Nephron (organoid): Measurements from ENCODE around the gene FRMD6.

ENCODE experiments used
- H3K27ac Mint-ChIP-seq, 3 experiments: 2 replicates each; pipeline ENCODE4 v1.8.0; 2020; ENCODE audit warnings: mixed read lengths in 3 of 3, mild to moderate bottlenecking in 2 of 3, moderate library complexity in 1 of 3
- H3K27me3 Mint-ChIP-seq: 2 replicates; pipeline ENCODE4 v1.8.0; 2021; ENCODE audit warnings: low read depth, mild to moderate bottlenecking, moderate library complexity, mixed read lengths
- H3K36me3 Mint-ChIP-seq: 2 replicates; pipeline ENCODE4 v1.8.0; 2020; ENCODE audit warnings: low read depth, mixed read lengths
- H3K4me1 Mint-ChIP-seq: 2 replicates; pipeline ENCODE4 v1.8.0; 2020; ENCODE audit warnings: mixed read lengths
- H3K4me3 Mint-ChIP-seq, 3 experiments: 2 replicates each; pipeline ENCODE4 v1.8.0; 2020; ENCODE audit warnings: mild to moderate bottlenecking in 3 of 3, mixed read lengths in 3 of 3, moderate library complexity in 2 of 3
- H3K9me3 Mint-ChIP-seq: 2 replicates; pipeline ENCODE4 v1.8.0; 2020; ENCODE audit warnings: mixed read lengths
- CTCF ChIP-seq, 3 experiments: fragments of 200-600 bp; sonication (generic); IDR thresholded peaks; one replicate each; pipeline ENCODE4 v1.5.0; 2021; ENCODE audit warnings: antibody characterized with exemption in 3 of 3; ENCODE audit not compliant: unreplicated experiment in 3 of 3

Gene FRMD6

GRCh38 chr14:51711505-51711904 is 59.8 kb downstream of the FRMD6 start:
- Mint-ChIP-seq H3K4me3 (no peak overlapping the region), H3K36me3 (peaks cover 44% of the 10 kb centered on the region), H3K27me3 (no peaks in the 10 kb centered on the region), H3K27ac (no peak overlapping the region), H3K9me3 (no peaks in the 10 kb centered on the region), H3K4me1 (peaks cover 18% of the 10 kb centered on the region)
- TF ChIP-seq CTCF (IDR thresholded peaks at IDR 0.05; ENCODE audit: unreplicated experiment in 3 of 3), result no peak

- H3K9me3 Mint-ChIP-seq, result no peaks in the 10 kb centered on the region
- no peak overlapping the region for H3K27ac Mint-ChIP-seq
- no peak for TF ChIP-seq CTCF (IDR thresholded peaks at IDR 0.05; ENCODE audit: unreplicated experiment in 3 of 3)
- peaks cover 69% of the 10 kb centered on the region for H3K36me3 Mint-ChIP-seq
- no peak overlapping the region for H3K4me3 Mint-ChIP-seq
- H3K27me3 Mint-ChIP-seq, result no peaks in the 10 kb centered on the region
- peaks cover 27% of the 10 kb centered on the region for H3K4me1 Mint-ChIP-seq
These were observed 63.5 kb downstream of the FRMD6 start for GRCh38 chr14:51715250-51715649.

- Mint-ChIP-seq H3K4me1 (peaks cover 27% of the 10 kb centered on the region), H3K9me3 (no peaks in the 10 kb centered on the region), H3K27ac (no peak overlapping the region), H3K4me3 (no peak overlapping the region), H3K27me3 (no peaks in the 10 kb centered on the region), H3K36me3 (peaks cover 73% of the 10 kb centered on the region)
- no peak for TF ChIP-seq CTCF (IDR thresholded peaks at IDR 0.05; ENCODE audit: unreplicated experiment in 3 of 3)
These were observed 64.0 kb downstream of the FRMD6 start for GRCh38 chr14:51715742-51716141.

GRCh38 chr14:51716610-51717009 is 64.9 kb downstream of the FRMD6 start:
- peaks cover 77% of the 10 kb centered on the region for H3K36me3 Mint-ChIP-seq
- no peaks in the 10 kb centered on the region for H3K9me3 Mint-ChIP-seq
- peak overlapping the region in 1 of 3 experiments; percentile 27 for H3K27ac Mint-ChIP-seq
- H3K27me3 Mint-ChIP-seq, result no peaks in the 10 kb centered on the region
- TF ChIP-seq CTCF (IDR thresholded peaks at IDR 0.05; ENCODE audit: unreplicated experiment in 3 of 3), result no peak
- H3K4me3 Mint-ChIP-seq, result no peak overlapping the region
- peaks cover 27% of the 10 kb centered on the region for H3K4me1 Mint-ChIP-seq

GRCh38 chr14:51717766-51718165 is 66.1 kb downstream of the FRMD6 start:
- H3K9me3 Mint-ChIP-seq, result no peaks in the 10 kb centered on the region
- peaks cover 27% of the 10 kb centered on the region for H3K4me1 Mint-ChIP-seq
- H3K27ac Mint-ChIP-seq, result peak overlapping the region in 2 of 3 experiments; percentile 10 to 24
- H3K27me3 Mint-ChIP-seq, result no peaks in the 10 kb centered on the region
- H3K4me3 Mint-ChIP-seq, result no peak overlapping the region
- TF ChIP-seq CTCF (IDR thresholded peaks at IDR 0.05; ENCODE audit: unreplicated experiment in 3 of 3), result no peak
- peaks cover 77% of the 10 kb centered on the region for H3K36me3 Mint-ChIP-seq

- H3K27me3 Mint-ChIP-seq, result no peaks in the 10 kb centered on the region
- H3K9me3 Mint-ChIP-seq, result no peaks in the 10 kb centered on the region
- peaks cover 74% of the 10 kb centered on the region for H3K36me3 Mint-ChIP-seq
- TF ChIP-seq CTCF (IDR thresholded peaks at IDR 0.05; ENCODE audit: unreplicated experiment in 3 of 3), result no peak
- no peak overlapping the region for H3K4me3 Mint-ChIP-seq
- H3K27ac Mint-ChIP-seq, result no peak overlapping the region
- peaks cover 27% of the 10 kb centered on the region for H3K4me1 Mint-ChIP-seq
These were observed 68.2 kb downstream of the FRMD6 start for GRCh38 chr14:51719955-51720354.
